Kidney glomerular epithelial cell (primary cell): ENCODE data around the gene IL36A.

Experiments used
- DNase-seq: peaks from one replicate; lab custom pipeline; 2025; lab: John Stamatoyannopoulos, UW

The IL36A gene

GRCh38 chr2:113005030-113005509 is at the start of gene IL36A:
TSS of gene IL36A (plus strand) at chr2:113005459. CDS start at chr2:113005872, 413 bp downstream.
- no peak for DNase-seq

GRCh38 chr2:112957511-112957910 is 47.7 kb upstream of the IL36A start:
- DNase-seq: peak; percentile 22

DNA sequence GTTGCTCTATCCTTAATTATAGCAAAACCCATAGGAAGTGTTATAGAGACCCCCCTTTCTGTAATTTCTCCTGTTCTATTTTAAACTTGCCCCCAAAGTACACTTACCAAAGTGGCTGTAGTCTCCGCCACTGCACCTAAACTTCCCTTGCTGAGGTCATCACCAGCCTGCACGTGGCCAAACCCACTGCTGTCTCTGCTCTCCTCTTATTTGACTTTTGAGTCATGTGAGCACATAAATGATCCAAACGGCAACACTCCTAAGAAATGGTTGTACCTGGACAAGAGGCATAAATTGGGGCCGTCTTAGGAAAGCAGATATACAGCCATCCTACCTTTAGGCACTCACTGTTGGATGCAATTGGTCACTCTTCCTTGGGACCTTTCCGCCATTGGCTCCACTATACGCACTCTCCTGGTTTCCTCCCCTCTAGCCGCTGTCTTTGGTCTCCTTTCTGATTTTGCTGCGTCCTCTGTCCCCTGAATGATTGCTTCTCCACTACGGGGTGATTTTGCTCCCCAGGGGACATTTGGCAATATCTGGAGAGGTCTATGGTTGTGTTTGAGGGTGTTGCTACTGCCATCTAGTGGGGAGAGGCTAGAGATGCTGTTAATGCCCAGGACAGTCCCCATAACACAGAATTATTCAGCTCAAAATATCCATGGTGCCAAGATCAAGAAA is 46.7 kb upstream of the IL36A start:
- DNase-seq: peak; percentile 35

DNA sequence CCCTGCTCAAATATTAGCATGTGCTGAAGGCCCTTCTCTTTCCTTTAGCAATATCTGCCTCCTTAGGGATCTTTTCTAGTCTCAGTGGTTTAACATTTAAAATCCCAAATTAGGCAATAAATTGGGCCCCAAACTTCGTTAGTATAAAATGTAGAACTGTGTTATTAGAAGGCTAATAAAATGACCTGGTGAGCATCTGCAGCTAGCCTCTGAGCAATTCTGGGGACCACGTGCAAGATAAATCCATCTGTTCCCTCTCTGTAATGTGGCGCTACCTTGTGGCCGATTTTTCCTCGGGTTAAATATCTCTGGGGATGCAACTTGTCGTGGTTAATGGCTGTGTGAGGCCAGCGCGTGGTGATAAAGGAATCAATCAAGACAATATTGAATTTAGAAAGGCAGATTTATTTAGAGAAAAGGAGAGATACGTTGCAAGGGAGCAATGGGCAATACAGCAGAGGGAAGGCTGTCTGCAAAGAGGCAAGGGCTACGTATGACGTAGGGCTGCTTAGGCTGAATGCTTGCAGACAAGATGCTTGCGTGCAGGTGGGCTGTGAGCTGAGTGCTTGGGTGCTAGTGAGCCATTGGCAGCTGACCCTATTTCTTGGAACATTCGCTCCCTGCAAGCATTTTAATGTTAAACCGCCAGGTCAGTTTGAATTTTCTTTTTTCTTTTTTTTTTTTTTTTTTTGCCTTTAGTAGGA is 46.0 kb upstream of the IL36A start:
- no peak for DNase-seq

- no peak for DNase-seq
Measured at GRCh38 chr2:112960230-112960825, 44.9 kb upstream of the IL36A start.

- no peak for DNase-seq
Measured at GRCh38 chr2:112962308-112963175, 42.7 kb upstream of the IL36A start.

- no peak for DNase-seq
Measured at GRCh38 chr2:112967023-112967422, 38.2 kb upstream of the IL36A start.

DNA sequence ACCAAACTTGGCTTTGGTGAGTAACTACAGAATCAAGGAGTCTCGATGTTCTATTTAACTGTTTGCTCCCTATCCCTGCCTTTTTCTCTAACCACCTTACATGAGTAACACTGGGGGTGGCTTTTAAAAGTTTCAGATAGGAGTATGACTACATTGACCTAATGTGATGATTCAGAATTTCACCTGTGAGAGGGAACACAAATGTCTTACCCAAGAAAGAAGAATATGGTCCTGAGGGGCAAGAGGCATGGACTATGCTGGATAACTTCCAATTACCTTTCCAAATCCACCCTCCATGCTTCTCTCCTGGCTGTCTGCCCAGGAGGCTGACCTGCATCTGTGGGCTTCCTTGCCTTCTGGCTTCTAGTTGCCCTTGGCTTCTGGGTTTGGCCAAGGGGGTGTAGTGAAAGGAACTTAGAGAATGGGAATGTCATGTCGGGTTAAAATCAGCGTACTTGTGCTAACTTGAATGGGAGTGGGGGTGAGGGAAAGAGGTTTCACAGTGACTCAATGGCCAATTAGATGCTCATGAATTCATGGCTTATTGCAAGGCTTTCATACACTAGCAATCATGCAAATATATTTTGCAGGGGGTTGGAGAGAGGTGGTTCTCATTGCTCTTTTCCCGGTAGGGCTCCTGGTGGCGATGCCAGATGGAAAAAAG is 32.7 kb upstream of the IL36A start:
- no peak for DNase-seq

DNA sequence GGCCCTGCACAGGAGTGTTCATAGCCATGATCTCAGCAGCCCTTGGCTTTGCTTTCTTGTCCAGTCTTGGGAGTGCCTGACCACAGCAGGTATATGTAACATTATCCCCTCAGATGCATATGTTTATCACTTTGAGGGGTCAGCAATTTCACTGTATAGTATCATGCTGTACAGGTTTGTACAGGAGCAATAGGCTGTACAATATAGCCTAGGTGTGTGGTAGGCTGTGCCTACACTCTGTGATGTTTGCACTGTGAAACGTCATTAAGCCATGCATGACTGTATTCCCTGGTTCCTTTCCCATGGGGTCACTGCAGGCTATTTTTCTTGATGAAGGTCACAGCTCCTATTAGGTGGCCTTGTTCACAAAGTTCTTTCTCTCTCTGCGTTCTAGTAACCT is 32.1 kb upstream of the IL36A start:
- no peak for DNase-seq

DNA sequence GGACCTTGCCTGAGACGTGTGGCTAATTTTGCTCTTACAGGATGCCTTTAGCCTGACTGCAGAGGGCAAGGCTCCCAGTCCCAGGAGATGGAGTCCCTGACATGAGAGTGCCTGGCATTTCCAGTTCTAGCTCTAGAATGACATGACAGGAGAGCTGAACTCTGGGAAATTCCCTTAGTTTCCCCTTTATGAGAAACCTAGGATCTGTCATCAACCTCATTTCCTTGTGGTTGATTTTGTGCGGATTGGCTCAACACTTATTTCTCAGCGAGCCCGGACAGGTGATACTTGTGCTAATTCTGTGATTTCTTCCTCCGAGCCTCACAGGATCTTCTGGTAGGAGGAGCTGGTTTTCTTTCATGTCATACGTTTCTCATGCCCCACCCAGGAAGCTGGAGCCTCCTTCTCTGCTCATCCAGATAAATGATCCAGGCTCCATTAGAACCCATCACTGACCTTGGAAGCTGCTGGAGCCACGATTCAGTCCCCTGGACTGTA is 27.7 kb upstream of the IL36A start, which contains the start of gene IL36G:
TSS of gene IL36G (plus strand) at position 448 of the 498 bp plus-strand sequence. CDS start 633 bp downstream, outside the sequence.
- DNase-seq: no peak

GRCh38 chr2:112979731-112980130 is 25.5 kb upstream of the IL36A start:
- no peak for DNase-seq

DNA sequence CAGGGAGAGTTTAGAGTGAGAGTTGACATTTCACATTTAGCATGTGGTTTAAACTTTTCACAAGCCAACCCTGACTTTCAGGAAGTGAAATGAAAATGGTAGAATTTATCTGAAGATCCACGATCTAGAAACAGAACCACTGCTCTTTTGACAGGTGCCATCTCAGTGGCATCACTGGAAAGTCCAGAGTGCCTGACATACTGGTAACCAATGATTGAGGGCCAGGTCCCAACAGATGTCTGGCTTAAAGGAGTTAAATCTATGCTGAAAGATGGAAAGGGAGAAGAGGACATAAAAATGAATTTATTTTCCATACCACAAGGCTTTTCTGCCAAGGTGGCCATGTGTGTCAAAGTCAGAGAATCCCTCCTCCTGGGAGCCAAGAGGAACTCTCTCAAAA is 24.7 kb upstream of the IL36A start:
- no peak for DNase-seq

GRCh38 chr2:112985090-112985489 is 20.2 kb upstream of the IL36A start:
- DNase-seq: no peak

DNA sequence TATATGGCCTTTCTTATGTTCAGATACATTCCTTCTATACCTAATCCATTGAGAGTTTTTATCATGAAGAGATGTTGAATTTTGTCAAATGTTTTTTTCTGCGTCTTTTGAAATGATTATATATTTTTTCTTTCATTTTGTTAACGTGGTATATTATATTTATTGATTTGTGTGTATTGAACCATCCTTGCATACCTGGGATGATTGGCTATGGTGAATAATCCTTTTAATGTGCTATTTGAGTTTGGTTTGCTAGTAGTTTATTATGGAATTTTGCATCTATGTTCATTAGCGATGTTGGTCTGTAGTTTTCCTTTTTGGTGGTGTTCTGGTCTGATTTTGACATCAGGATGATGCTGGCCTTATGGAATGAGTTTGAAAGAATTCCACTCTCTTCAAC is 15.6 kb upstream of the IL36A start:
- DNase-seq: no peak

DNA sequence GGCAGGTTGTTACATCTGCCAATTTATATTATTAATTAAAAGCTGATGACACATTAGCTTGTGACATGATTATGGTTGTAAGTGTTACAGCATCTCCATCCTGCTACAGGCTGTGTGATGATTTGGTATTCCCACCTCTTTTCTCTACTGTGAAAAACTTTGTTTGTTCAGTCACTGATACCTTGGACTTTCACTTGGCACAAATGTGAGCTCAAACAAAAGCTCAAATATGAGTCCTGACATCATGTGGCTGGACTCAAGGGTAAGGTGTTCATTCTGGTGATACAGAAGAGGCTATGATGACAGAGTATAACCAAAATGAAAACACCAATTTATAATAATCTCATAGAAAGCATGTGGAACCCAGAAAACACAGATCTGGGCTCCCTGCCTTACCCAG is 11.4 kb upstream of the IL36A start:
- no peak for DNase-seq

GRCh38 chr2:112994648-112995047 is 10.6 kb upstream of the IL36A start:
- DNase-seq: no peak

GRCh38 chr2:112995346-112995920 is 9.8 kb upstream of the IL36A start:
- DNase-seq: no peak

- no peak for DNase-seq
Measured at GRCh38 chr2:112996635-112997034, 8.6 kb upstream of the IL36A start.

GRCh38 chr2:112997151-112997550 is 8.1 kb upstream of the IL36A start:
- DNase-seq: no peak

GRCh38 chr2:113000436-113000835 is 4.8 kb upstream of the IL36A start:
- DNase-seq: no peak

- no peak for DNase-seq
Measured at GRCh38 chr2:113002677-113003076, 2.6 kb upstream of the IL36A start.
